Neural cell (in vitro differentiated cells): ENCODE measurements around the gene GPR35. TPM values are rescaled to one million over a fixed set of nuclear protein-coding genes. Genes with fewer than 3 reads are reported as not detected.

Experiments
- H2AFZ ChIP-seq: fragments of 200-600, 300-800 bp; sonication (generic), shearing (Covaris generic); 2 replicates; pipeline ENCODE4 v1.6.0; 2014; ENCODE audit warnings: low read depth, mild to moderate bottlenecking, antibody characterized with exemption, low read length, moderate library complexity
- H3F3A ChIP-seq: fragments of 200-600 bp; shearing (Covaris generic); 2 replicates; pipeline ENCODE4 v1.6.1; 2016; ENCODE audit warnings: mild to moderate bottlenecking, moderate library complexity, mixed read lengths, antibody characterized with exemption, low read length; ENCODE audit not compliant: insufficient read depth, poor library complexity, severe bottlenecking
- H3K27ac ChIP-seq: fragments of 200-600, 300-800 bp; sonication (generic), shearing (Covaris generic); 2 replicates; pipeline ENCODE4 v1.5.1; 2014; ENCODE audit warnings: mild to moderate bottlenecking, low read length, moderate library complexity
- H3K27me3 ChIP-seq: fragments of 300-800, 200-600 bp; sonication (generic), shearing (Covaris generic); 2 replicates; pipeline ENCODE4 v1.6.0; 2014; ENCODE audit warnings: mild to moderate bottlenecking, low read depth, low read length, moderate library complexity; ENCODE audit not compliant: insufficient read depth
- H3K36me3 ChIP-seq: fragments of 300-800, 200-600 bp; sonication (generic), shearing (Covaris generic); 2 replicates; pipeline ENCODE4 v1.5.1; 2014; ENCODE audit warnings: mild to moderate bottlenecking, antibody characterized with exemption, low read length, moderate library complexity; ENCODE audit not compliant: insufficient read depth
- H3K4me2 ChIP-seq: fragments of 300-800, 200-600 bp; sonication (generic), shearing (Covaris generic); 2 replicates; pipeline ENCODE4 v1.6.0; 2014; ENCODE audit warnings: mild to moderate bottlenecking, low read length
- H3K4me3 ChIP-seq: fragments of 300-800, 200-600 bp; sonication (generic), shearing (Covaris generic); 2 replicates; pipeline ENCODE4 v1.5.1; 2014; ENCODE audit warnings: mild to moderate bottlenecking, low read length, moderate library complexity
- H3K79me2 ChIP-seq: fragments of 200-600 bp; shearing (Covaris generic); replicated peaks from 2 replicates; pipeline ENCODE4 v1.6.0; 2014; ENCODE audit warnings: mild to moderate bottlenecking, low read length, moderate library complexity; ENCODE audit not compliant: insufficient read depth
- H3K9ac ChIP-seq: fragments of 300-800, 200-600 bp; sonication (generic), shearing (Covaris generic); 2 replicates; pipeline ENCODE4 v1.6.1; 2016; ENCODE audit warnings: mild to moderate bottlenecking, low read length, mixed read lengths
- H3K9me2 ChIP-seq: fragments of 200-600 bp; shearing (Covaris generic); 2 replicates; pipeline ENCODE4 v1.6.1; 2016; ENCODE audit warnings: mild to moderate bottlenecking, low read length, mixed read lengths; ENCODE audit not compliant: insufficient read depth
- H3K9me3 ChIP-seq: fragments of 200-600, 300-800 bp; sonication (generic), shearing (Covaris generic); 2 replicates; pipeline ENCODE4 v1.6.1; 2016; ENCODE audit warnings: mild to moderate bottlenecking, mixed run types, low read length, moderate library complexity, mixed read lengths
- H4K20me1 ChIP-seq: fragments of 200-600 bp; shearing (Covaris generic); 2 replicates; pipeline ENCODE4 v1.6.1; 2016; ENCODE audit warnings: mild to moderate bottlenecking, mixed run types; ENCODE audit not compliant: insufficient read depth
- CTCF ChIP-seq: fragments of 450-650 bp; IDR thresholded peaks from 2 replicates; pipeline ENCODE4 v1.5.1; 2014; ENCODE audit warnings: antibody characterized with exemption, mild to moderate bottlenecking, moderate library complexity; ENCODE audit not compliant: poor library complexity, severe bottlenecking
- EP300 ChIP-seq: fragments of 450-650 bp; conservative IDR thresholded peaks from 2 replicates; pipeline ENCODE4 v1.6.1; 2014; ENCODE audit warnings: antibody characterized with exemption, mild to moderate bottlenecking, moderate library complexity; ENCODE audit not compliant: poor library complexity, severe bottlenecking
- EZH2 ChIP-seq: fragments of 200-600, 300-800 bp; shearing (Covaris generic), sonication (generic); IDR thresholded peaks from 2 replicates; pipeline ENCODE4 v1.6.1; 2014; ENCODE audit warnings: antibody characterized with exemption, low read length, borderline replicate concordance, mild to moderate bottlenecking; ENCODE audit not compliant: insufficient read depth, poor library complexity, severe bottlenecking
- MXI1 ChIP-seq: fragments of 450-650 bp; conservative IDR thresholded peaks from 2 replicates; pipeline ENCODE4 v1.6.1; 2014; ENCODE audit warnings: antibody characterized with exemption, mild to moderate bottlenecking; ENCODE audit not compliant: poor library complexity, severe bottlenecking
- POLR2AphosphoS5 ChIP-seq: IDR thresholded peaks from 2 replicates; pipeline ENCODE4 v1.6.1; 2012
- RAD21 ChIP-seq: fragments of 450-650 bp; conservative IDR thresholded peaks from 2 replicates; pipeline ENCODE4 v1.6.1; 2014; ENCODE audit warnings: antibody characterized with exemption, mild to moderate bottlenecking, moderate library complexity
- REST ChIP-seq: IDR thresholded peaks from 2 replicates; pipeline ENCODE4 v1.6.1; 2012; ENCODE audit warnings: borderline replicate concordance
- SMC3 ChIP-seq: fragments of 450-650 bp; conservative IDR thresholded peaks from 2 replicates; pipeline ENCODE4 v1.6.1; 2014; ENCODE audit warnings: antibody characterized with exemption, mild to moderate bottlenecking, moderate library complexity; ENCODE audit not compliant: poor library complexity
- TAF1 ChIP-seq: IDR thresholded peaks from 2 replicates; pipeline ENCODE4 v1.6.1; 2012; ENCODE audit warnings: low read depth
- polyA plus RNA-seq: library from polyadenylated mRNA; depleted of rRNA; stranded (reverse); fragments of >200 nt; gene quantifications from 2 replicates; pipeline ENCODE4 v1.2.3, GENCODE V29; 2014

The GPR35 gene
- polyA plus RNA-seq, 1 donor from 2014 or later = 2.8 TPM

GRCh38 chr2:240576436-240577205 lies 48.7 kb upstream of the GPR35 start:
- H3K9me2 ChIP-seq = no peaks in the 10 kb centered on the region
- no peak overlapping the region for H2AFZ ChIP-seq
- no peaks in the 10 kb centered on the region for H3K9me3 ChIP-seq
- no peak overlapping the region for H3K27ac ChIP-seq
- peaks cover 3% of the 10 kb centered on the region for H3K79me2 ChIP-seq
- no peak overlapping the region for H3K9ac ChIP-seq
- H3K36me3 ChIP-seq = no peaks in the 10 kb centered on the region
- no peak overlapping the region for H3K4me2 ChIP-seq
- H4K20me1 ChIP-seq = no peaks in the 10 kb centered on the region
- H3K27me3 ChIP-seq = no peaks in the 10 kb centered on the region
- TF ChIP-seq EP300 (no peak), SMC3 (no peak), RAD21 (no peak), CTCF (no peak), EZH2 (no peak), REST (no peak), MXI1 (no peak), TAF1 (no peak), POLR2AphosphoS5 (no peak)
- no peaks in the 10 kb centered on the region for H3F3A ChIP-seq
- no peak overlapping the region for H3K4me3 ChIP-seq

- Histone ChIP-seq H3K9me3 (no peaks in the 10 kb centered on the region), H3K9ac (no peak overlapping the region), H3F3A (no peaks in the 10 kb centered on the region), H3K4me2 (no peak overlapping the region), H3K27me3 (no peaks in the 10 kb centered on the region), H2AFZ (no peak overlapping the region), H3K36me3 (no peaks in the 10 kb centered on the region), H4K20me1 (no peaks in the 10 kb centered on the region), H3K9me2 (no peaks in the 10 kb centered on the region), H3K27ac (no peak overlapping the region), H3K79me2 (peaks cover 3% of the 10 kb centered on the region), H3K4me3 (no peak overlapping the region)
- TF ChIP-seq POLR2AphosphoS5 (no peak), RAD21 (no peak), TAF1 (no peak), MXI1 (no peak)
Measured at GRCh38 chr2:240577281-240578109, 47.8 kb upstream of the GPR35 start.
